GM23338 (cell line): ENCODE results near the gene JOSD2. TPM values are rescaled to one million over a fixed set of nuclear protein-coding genes. Genes with fewer than 3 reads are reported as not detected.

Experiments used
- ATAC-seq: fragments of 200-7000 bp; cut with Tn5 transposase; 3 replicates; pipeline ENCODE4 v1.9.1; 2020
- DNase-seq: peaks from one replicate; pipeline ENCODE4 v3.0.0-alpha.2; 2015; ENCODE audit warnings: low spot score
- H2AFZ ChIP-seq: fragments of 200-600 bp; sonication (generic); 2 replicates; pipeline ENCODE4 v1.8.0; 2016; ENCODE audit warnings: antibody characterized with exemption, mild to moderate bottlenecking, moderate library complexity
- H3F3A ChIP-seq: fragments of 200-600 bp; sonication (generic); replicated peaks from 2 replicates; pipeline ENCODE4 v1.8.0; 2017; ENCODE audit warnings: antibody characterized with exemption, mixed run types, low read depth
- H3K27ac ChIP-seq: fragments of 200-600 bp; sonication (generic); 2 replicates; pipeline ENCODE4 v1.6.1; 2016; ENCODE audit warnings: low read depth
- H3K27me3 ChIP-seq: fragments of 200-600 bp; sonication (generic); 2 replicates; pipeline ENCODE4 v1.8.0; 2016; ENCODE audit warnings: mild to moderate bottlenecking, mixed run types, moderate library complexity; ENCODE audit not compliant: insufficient read depth
- H3K36me3 ChIP-seq: fragments of 200-600 bp; sonication (generic); 2 replicates; pipeline ENCODE4 v1.8.0; 2016; ENCODE audit warnings: mild to moderate bottlenecking; ENCODE audit not compliant: insufficient read depth
- H3K4me1 ChIP-seq: fragments of 200-600 bp; sonication (generic); 2 replicates; pipeline ENCODE4 v1.8.0; 2016; ENCODE audit warnings: mild to moderate bottlenecking, moderate library complexity; ENCODE audit not compliant: insufficient read depth
- H3K4me2 ChIP-seq: fragments of 200-600 bp; sonication (generic); 2 replicates; pipeline ENCODE4 v1.7.1; 2017; ENCODE audit warnings: mixed run types
- H3K4me3 ChIP-seq: fragments of 200-600 bp; sonication (generic); 2 replicates; pipeline ENCODE4 v1.6.1; 2016; ENCODE audit warnings: mixed run types
- H3K79me2 ChIP-seq: fragments of 200-600 bp; sonication (generic); replicated peaks from 2 replicates; pipeline ENCODE4 v1.8.0; 2017; ENCODE audit warnings: mild to moderate bottlenecking; ENCODE audit not compliant: insufficient read depth
- H3K9me2 ChIP-seq: fragments of 200-600 bp; sonication (generic); 2 replicates; pipeline ENCODE4 v1.8.0; 2017; ENCODE audit not compliant: insufficient read depth
- H4K20me1 ChIP-seq: fragments of 200-600 bp; sonication (generic); replicated peaks from 2 replicates; pipeline ENCODE4 v1.8.0; 2017; ENCODE audit warnings: mild to moderate bottlenecking; ENCODE audit not compliant: insufficient read depth
- H3K27ac Mint-ChIP-seq: 2 replicates; pipeline ENCODE4 v1.8.0; 2020; ENCODE audit warnings: inconsistent platforms, mild to moderate bottlenecking, moderate library complexity, mixed read lengths
- H3K27me3 Mint-ChIP-seq: 3 replicates; pipeline ENCODE4 v1.8.0; 2022; ENCODE audit warnings: low read depth, mild to moderate bottlenecking, moderate library complexity, mixed read lengths, inconsistent platforms; ENCODE audit not compliant: insufficient read depth, poor library complexity
- H3K36me3 Mint-ChIP-seq: 3 replicates; pipeline ENCODE4 v1.8.0; 2021; ENCODE audit warnings: low read depth, mild to moderate bottlenecking, inconsistent platforms, moderate library complexity, mixed read lengths
- H3K4me1 Mint-ChIP-seq: 3 replicates; pipeline ENCODE4 v1.8.0; 2020; ENCODE audit warnings: mild to moderate bottlenecking, inconsistent platforms, mixed read lengths
- H3K4me3 Mint-ChIP-seq: 3 replicates; pipeline ENCODE4 v1.8.0; 2021; ENCODE audit warnings: moderate library complexity, mild to moderate bottlenecking, inconsistent platforms, mixed read lengths
- H3K9me3 Mint-ChIP-seq: 3 replicates; pipeline ENCODE4 v1.8.0; 2020; ENCODE audit warnings: moderate library complexity, mild to moderate bottlenecking, inconsistent platforms, mixed read lengths
- NANOG ChIP-seq: IDR thresholded peaks from 2 replicates; pipeline ENCODE4 v1.6.1; 2016; ENCODE audit warnings: antibody characterized with exemption, borderline replicate concordance
- POLR2AphosphoS5 ChIP-seq: IDR thresholded peaks from 2 replicates; pipeline ENCODE4 v1.6.1; 2016; ENCODE audit warnings: antibody characterized with exemption, low read depth
- ZNF331 ChIP-seq: fragments of 250-450 bp; sonication (Bioruptor Pico); IDR thresholded peaks from 2 replicates; pipeline ENCODE4 v1.5.0; 2020; ENCODE audit warnings: low read depth, mild to moderate bottlenecking, moderate library complexity
- polyA plus RNA-seq: library from polyadenylated mRNA; unstranded; fragments of >200 nt; fragmentation: Nextera tagmentation; extraction: Ambion mirVana; gene quantifications from 2 replicates; pipeline ENCODE4 v1.2.1, GENCODE V29; 2016
- total RNA-seq: library from RNA; depleted of rRNA; stranded (reverse); fragments of >200 nt; shearing (Covaris generic); gene quantifications from 2 replicates; pipeline ENCODE4 v1.2.3, GENCODE V29; 2014
- TF ChIP-seq, protein P1 (sequence below): IDR thresholded peaks from one replicate; pipeline ENCODE4 v1.6.1; 2018; ENCODE audit warnings: antibody characterized with exemption; ENCODE audit not compliant: unreplicated experiment
- TF ChIP-seq, protein P2 (sequence below): fragments of 250-450 bp; sonication (Bioruptor Pico); IDR thresholded peaks from 2 replicates; pipeline ENCODE4 v1.5.0; 2020; ENCODE audit warnings: mild to moderate bottlenecking, moderate library complexity

JOSD2 gene
- total and polyA plus RNA-seq, 2 experiments from 2014 or later: 3.3 to 5.8 TPM

DNA sequence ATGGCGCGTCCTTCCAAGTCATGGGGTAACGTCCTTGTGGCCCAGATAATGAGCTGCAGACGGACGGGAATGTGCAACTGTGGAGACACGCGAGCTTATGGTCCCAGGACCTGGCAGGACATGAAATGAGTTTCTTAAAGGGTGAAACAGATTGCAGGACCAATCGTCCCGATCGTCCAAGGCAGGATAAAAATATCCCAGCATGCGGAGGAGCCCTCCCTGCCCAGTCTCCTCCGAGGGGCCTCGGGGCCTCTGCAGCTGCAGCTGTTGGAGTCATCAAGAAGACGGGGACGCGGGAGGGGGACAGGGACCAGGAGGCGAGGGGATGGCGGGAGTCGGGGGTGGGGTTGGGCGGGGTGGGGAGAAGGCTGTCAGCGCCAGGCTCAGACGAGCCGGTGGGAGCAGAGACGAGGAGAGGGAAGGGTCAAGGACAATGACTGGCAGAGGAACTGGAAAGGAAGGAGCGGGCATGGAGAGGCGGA is 20.0 kb downstream of the JOSD2 start:
- no peaks in the 10 kb centered on the region for H3K9me2 ChIP-seq
- H3K36me3 Mint-ChIP-seq: peaks cover 58% of the 10 kb centered on the region

DNA sequence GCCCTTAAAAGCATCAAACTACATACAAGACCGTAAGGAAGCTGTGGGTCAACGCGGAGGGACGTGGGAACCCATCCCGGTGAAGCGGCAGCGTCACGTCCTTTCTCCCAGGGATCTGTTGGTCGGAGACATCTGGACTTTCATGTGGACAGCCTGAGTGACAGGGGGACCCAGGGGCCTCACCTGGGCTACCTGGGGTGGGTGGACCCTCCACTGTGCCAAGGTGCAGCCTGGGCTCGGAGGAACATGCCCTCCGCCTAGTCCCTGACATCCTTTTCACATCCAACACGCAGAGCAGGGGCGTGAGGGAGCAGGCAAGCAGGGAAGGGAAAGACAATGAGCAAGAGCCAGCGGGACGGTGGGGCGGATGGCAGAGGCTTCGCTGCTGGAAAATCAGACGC is 20.6 kb downstream of the JOSD2 start:
- H4K20me1 ChIP-seq: no peaks in the 10 kb centered on the region

More for the DNA sequence above, 20.0 kb downstream of the JOSD2 start:
- H3K27ac ChIP-seq: no peak overlapping the region
- H3K4me3 ChIP-seq: no peak overlapping the region
- H3K4me2 ChIP-seq: no peak overlapping the region
- H2AFZ ChIP-seq: no peak overlapping the region
- DNase-seq (no peak), ATAC-seq (no peak)
- no peak overlapping the region for H3K27ac Mint-ChIP-seq
- H3K4me1 ChIP-seq: peaks cover 19% of the 10 kb centered on the region; the same call in 1 of the 2 replicates
- H3F3A ChIP-seq: 0 out of 2 replicates have a peak, but pooled peaks cover 4% of the 10 kb centered on the region
- H3K27me3 ChIP-seq: peaks cover 93% of the 10 kb centered on the region
- H3K36me3 ChIP-seq: peaks cover 6% of the 10 kb centered on the region
- H3K4me3 Mint-ChIP-seq: no peak overlapping the region
- no peaks in the 10 kb centered on the region for H3K79me2 ChIP-seq
- no peaks in the 10 kb centered on the region; the same call in 2 of the 3 replicates for H3K4me1 Mint-ChIP-seq
- TF ChIP-seq, protein P1, sequence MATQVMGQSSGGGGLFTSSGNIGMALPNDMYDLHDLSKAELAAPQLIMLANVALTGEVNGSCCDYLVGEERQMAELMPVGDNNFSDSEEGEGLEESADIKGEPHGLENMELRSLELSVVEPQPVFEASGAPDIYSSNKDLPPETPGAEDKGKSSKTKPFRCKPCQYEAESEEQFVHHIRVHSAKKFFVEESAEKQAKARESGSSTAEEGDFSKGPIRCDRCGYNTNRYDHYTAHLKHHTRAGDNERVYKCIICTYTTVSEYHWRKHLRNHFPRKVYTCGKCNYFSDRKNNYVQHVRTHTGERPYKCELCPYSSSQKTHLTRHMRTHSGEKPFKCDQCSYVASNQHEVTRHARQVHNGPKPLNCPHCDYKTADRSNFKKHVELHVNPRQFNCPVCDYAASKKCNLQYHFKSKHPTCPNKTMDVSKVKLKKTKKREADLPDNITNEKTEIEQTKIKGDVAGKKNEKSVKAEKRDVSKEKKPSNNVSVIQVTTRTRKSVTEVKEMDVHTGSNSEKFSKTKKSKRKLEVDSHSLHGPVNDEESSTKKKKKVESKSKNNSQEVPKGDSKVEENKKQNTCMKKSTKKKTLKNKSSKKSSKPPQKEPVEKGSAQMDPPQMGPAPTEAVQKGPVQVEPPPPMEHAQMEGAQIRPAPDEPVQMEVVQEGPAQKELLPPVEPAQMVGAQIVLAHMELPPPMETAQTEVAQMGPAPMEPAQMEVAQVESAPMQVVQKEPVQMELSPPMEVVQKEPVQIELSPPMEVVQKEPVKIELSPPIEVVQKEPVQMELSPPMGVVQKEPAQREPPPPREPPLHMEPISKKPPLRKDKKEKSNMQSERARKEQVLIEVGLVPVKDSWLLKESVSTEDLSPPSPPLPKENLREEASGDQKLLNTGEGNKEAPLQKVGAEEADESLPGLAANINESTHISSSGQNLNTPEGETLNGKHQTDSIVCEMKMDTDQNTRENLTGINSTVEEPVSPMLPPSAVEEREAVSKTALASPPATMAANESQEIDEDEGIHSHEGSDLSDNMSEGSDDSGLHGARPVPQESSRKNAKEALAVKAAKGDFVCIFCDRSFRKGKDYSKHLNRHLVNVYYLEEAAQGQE: no peak
- TF ChIP-seq POLR2AphosphoS5: no peak
- peaks cover 8% of the 10 kb centered on the region for H3K27me3 Mint-ChIP-seq
- peaks cover 100% of the 10 kb centered on the region; the same call in 2 of the 3 replicates for H3K9me3 Mint-ChIP-seq
- H4K20me1 ChIP-seq: no peaks in the 10 kb centered on the region

More for the DNA sequence above, 20.6 kb downstream of the JOSD2 start:
- DNase-seq: no peak
- Histone ChIP-seq H2AFZ (no peak overlapping the region), H3K4me1 (peaks cover 19% of the 10 kb centered on the region; the same call in 1 of the 2 replicates), H3K9me2 (no peaks in the 10 kb centered on the region), H3K4me2 (no peak overlapping the region), H3K79me2 (no peaks in the 10 kb centered on the region), H3K27ac (no peak overlapping the region), H3K36me3 (peaks cover 9% of the 10 kb centered on the region), H3F3A (0 out of 2 replicates have a peak, but pooled peaks cover 4% of the 10 kb centered on the region), H3K4me3 (no peak overlapping the region), H3K27me3 (peaks cover 87% of the 10 kb centered on the region)
- H3K4me1 Mint-ChIP-seq: no peaks in the 10 kb centered on the region; the same call in 2 of the 3 replicates
- no peak for ATAC-seq
- no peak overlapping the region for H3K27ac Mint-ChIP-seq
- H3K36me3 Mint-ChIP-seq: peaks cover 63% of the 10 kb centered on the region
- peaks cover 6% of the 10 kb centered on the region for H3K27me3 Mint-ChIP-seq
- peaks cover 100% of the 10 kb centered on the region; the same call in 2 of the 3 replicates for H3K9me3 Mint-ChIP-seq
- TF ChIP-seq POLR2AphosphoS5 (no peak), NANOG (no peak), ZNF331 (CRISPR knock-in tag) (no peak)
- TF ChIP-seq, protein P1: no peak
- TF ChIP-seq, protein P2, sequence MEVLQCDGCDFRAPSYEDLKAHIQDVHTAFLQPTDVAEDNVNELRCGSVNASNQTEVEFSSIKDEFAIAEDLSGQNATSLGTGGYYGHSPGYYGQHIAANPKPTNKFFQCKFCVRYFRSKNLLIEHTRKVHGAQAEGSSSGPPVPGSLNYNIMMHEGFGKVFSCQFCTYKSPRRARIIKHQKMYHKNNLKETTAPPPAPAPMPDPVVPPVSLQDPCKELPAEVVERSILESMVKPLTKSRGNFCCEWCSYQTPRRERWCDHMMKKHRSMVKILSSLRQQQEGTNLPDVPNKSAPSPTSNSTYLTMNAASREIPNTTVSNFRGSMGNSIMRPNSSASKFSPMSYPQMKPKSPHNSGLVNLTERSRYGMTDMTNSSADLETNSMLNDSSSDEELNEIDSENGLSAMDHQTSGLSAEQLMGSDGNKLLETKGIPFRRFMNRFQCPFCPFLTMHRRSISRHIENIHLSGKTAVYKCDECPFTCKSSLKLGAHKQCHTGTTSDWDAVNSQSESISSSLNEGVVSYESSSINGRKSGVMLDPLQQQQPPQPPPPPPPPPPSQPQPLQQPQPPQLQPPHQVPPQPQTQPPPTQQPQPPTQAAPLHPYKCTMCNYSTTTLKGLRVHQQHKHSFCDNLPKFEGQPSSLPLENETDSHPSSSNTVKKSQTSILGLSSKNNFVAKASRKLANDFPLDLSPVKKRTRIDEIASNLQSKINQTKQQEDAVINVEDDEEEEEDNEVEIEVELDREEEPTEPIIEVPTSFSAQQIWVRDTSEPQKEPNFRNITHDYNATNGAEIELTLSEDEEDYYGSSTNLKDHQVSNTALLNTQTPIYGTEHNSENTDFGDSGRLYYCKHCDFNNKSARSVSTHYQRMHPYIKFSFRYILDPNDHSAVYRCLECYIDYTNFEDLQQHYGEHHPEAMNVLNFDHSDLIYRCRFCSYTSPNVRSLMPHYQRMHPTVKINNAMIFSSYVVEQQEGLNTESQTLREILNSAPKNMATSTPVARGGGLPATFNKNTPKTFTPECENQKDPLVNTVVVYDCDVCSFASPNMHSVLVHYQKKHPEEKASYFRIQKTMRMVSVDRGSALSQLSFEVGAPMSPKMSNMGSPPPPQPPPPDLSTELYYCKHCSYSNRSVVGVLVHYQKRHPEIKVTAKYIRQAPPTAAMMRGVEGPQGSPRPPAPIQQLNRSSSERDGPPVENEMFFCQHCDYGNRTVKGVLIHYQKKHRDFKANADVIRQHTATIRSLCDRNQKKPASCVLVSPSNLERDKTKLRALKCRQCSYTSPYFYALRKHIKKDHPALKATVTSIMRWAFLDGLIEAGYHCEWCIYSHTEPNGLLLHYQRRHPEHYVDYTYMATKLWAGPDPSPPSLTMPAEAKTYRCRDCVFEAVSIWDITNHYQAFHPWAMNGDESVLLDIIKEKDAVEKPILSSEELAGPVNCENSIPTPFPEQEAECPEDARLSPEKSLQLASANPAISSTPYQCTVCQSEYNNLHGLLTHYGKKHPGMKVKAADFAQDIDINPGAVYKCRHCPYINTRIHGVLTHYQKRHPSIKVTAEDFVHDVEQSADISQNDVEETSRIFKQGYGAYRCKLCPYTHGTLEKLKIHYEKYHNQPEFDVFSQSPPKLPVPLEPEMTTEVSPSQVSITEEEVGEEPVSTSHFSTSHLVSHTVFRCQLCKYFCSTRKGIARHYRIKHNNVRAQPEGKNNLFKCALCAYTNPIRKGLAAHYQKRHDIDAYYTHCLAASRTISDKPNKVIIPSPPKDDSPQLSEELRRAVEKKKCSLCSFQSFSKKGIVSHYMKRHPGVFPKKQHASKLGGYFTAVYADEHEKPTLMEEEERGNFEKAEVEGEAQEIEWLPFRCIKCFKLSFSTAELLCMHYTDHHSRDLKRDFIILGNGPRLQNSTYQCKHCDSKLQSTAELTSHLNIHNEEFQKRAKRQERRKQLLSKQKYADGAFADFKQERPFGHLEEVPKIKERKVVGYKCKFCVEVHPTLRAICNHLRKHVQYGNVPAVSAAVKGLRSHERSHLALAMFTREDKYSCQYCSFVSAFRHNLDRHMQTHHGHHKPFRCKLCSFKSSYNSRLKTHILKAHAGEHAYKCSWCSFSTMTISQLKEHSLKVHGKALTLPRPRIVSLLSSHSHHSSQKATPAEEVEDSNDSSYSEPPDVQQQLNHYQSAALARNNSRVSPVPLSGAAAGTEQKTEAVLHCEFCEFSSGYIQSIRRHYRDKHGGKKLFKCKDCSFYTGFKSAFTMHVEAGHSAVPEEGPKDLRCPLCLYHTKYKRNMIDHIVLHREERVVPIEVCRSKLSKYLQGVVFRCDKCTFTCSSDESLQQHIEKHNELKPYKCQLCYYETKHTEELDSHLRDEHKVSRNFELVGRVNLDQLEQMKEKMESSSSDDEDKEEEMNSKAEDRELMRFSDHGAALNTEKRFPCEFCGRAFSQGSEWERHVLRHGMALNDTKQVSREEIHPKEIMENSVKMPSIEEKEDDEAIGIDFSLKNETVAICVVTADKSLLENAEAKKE: no peak
- no peak overlapping the region for H3K4me3 Mint-ChIP-seq
